HCT116 (cell line): ENCODE measurements around the gene TBC1D22B. TPM values are rescaled to one million over a fixed set of nuclear protein-coding genes. Genes with fewer than 3 reads are reported as not detected.
"Not testable (repeated sequence)": the region's sequence is repeated elsewhere in the genome, so short reads cannot be mapped to it uniquely, and the experiment has no call there.

Source experiments
- ATAC-seq: fragments of 200-7000 bp; cut with Tn5 transposase; 2 replicates; pipeline ENCODE4 v1.9.1; 2020; ENCODE audit warnings: mild to moderate bottlenecking, moderate library complexity
- BruUV-seq: library from RNA; stranded (reverse); fragments of 400-500 nt; replicated peaks from 2 replicates; lab custom pipeline; 2021; lab: Mats Ljungman, UMichigan
- CTCF ChIA-PET: fragments of 300-600 bp; sonication (Branson Sonifier 250); formaldehyde crosslinking; loops from one replicate; lab custom pipeline; 2021; ENCODE audit warnings: antibody characterized with exemption; lab: Charles Lee
- POLR2A ChIA-PET: fragments of 300-600, 350-600 bp; sonication (Branson Sonifier 250); formaldehyde crosslinking; loops from one replicate; lab custom pipeline; 2021; ENCODE audit warnings: antibody characterized with exemption; lab: Charles Lee
- RAD21 ChIA-PET, 2 experiments: fragments of 300-600 bp; sonication (Branson Sonifier 250); formaldehyde crosslinking; loops; one replicate each; lab custom pipeline; 2023; ENCODE audit warnings: low total read pairs in 2 of 2; ENCODE audit not compliant: uncharacterized antibody in 2 of 2, unreplicated experiment in 2 of 2, low non-redundant PET in 1 of 2; lab: Charles Lee
- DNase-seq: peaks from one replicate; pipeline ENCODE4 v3.0.0-alpha.2; 2010; ENCODE audit warnings: low read depth, low spot score
- H2AFZ ChIP-seq: fragments of 200-600 bp; shearing (Covaris generic), sonication (generic); 2 replicates; pipeline ENCODE4 v1.6.1; 2017; ENCODE audit warnings: low read depth, mixed run types, mixed read lengths, antibody characterized with exemption, low read length; ENCODE audit not compliant: poor library complexity, severe bottlenecking
- H3K27ac ChIP-seq: 2 replicates; pipeline ENCODE4 v1.5.1; 2012; ENCODE audit warnings: low read depth, low read length
- H3K27me3 ChIP-seq: fragments of 200-600 bp; sonication (generic); 2 replicates; pipeline ENCODE4 v1.6.1; 2016; ENCODE audit warnings: mixed run types, low read length, mixed read lengths; ENCODE audit not compliant: insufficient read depth
- H3K36me3 ChIP-seq, 2 experiments: fragments of 200-500 bp in 1 of 2; fragments of 200-600 bp in 1 of 2; sonication (Bioruptor generic) in 1 of 2; sonication (generic) in 1 of 2; 2 replicates each; pipeline versions ENCODE4 v1.5.1 to v1.6.1; 2014 to 2016; ENCODE audit warnings: low read length in 2 of 2, inconsistent platforms in 1 of 2, mixed read lengths in 1 of 2, mixed run types in 1 of 2; ENCODE audit not compliant: insufficient read depth in 2 of 2, control insufficient read depth in 1 of 2
- H3K4me1 ChIP-seq, 2 experiments: fragments of 200-600 bp in 1 of 2; sonication (generic) in 1 of 2; 2 replicates each; pipeline versions ENCODE4 v1.5.1 to v1.6.1; 2012 to 2017; ENCODE audit warnings: low read length in 2 of 2, inconsistent platforms in 1 of 2, mild to moderate bottlenecking in 1 of 2, mixed read lengths in 1 of 2, mixed run types in 1 of 2, moderate library complexity in 1 of 2; ENCODE audit not compliant: insufficient read depth in 2 of 2, control insufficient read depth in 1 of 2
- H3K4me2 ChIP-seq: fragments of 200-600 bp; sonication (generic); 2 replicates; pipeline ENCODE4 v1.6.1; 2017; ENCODE audit warnings: mixed run types, low read length, mixed read lengths
- H3K4me3 ChIP-seq, 2 experiments: fragments of 200-600 bp in 1 of 2; sonication (generic) in 1 of 2; replicated peaks in 1 of 2; 2 replicates each; pipeline ENCODE4 v1.5.1; 2011 to 2016; ENCODE audit warnings: low read length in 2 of 2, control low read depth in 1 of 2, low read depth in 1 of 2, mild to moderate bottlenecking in 1 of 2, mixed read lengths in 1 of 2, mixed run types in 1 of 2
- H3K79me2 ChIP-seq: fragments of 200-600 bp; sonication (generic); 2 replicates; pipeline ENCODE4 v1.6.1; 2017; ENCODE audit warnings: mild to moderate bottlenecking, mixed run types, low read length, moderate library complexity, mixed read lengths; ENCODE audit not compliant: insufficient read depth
- H3K9ac ChIP-seq: fragments of 200-600 bp; sonication (generic); 2 replicates; pipeline ENCODE4 v1.6.1; 2016; ENCODE audit warnings: low read length, mixed read lengths
- H3K9me2 ChIP-seq: fragments of 200-600 bp; sonication (generic), shearing (Covaris generic); 2 replicates; pipeline ENCODE4 v1.6.1; 2017; ENCODE audit warnings: mixed run types, mild to moderate bottlenecking, moderate library complexity; ENCODE audit not compliant: insufficient read depth
- H3K9me3 ChIP-seq, 2 experiments: fragments of 200-500 bp in 1 of 2; fragments of 200-600 bp in 1 of 2; sonication (Bioruptor generic) in 1 of 2; sonication (generic) in 1 of 2; 2 replicates each; pipeline ENCODE4 v1.6.1; 2014 to 2017; ENCODE audit warnings: low read length in 2 of 2, mixed read lengths in 2 of 2, inconsistent platforms in 1 of 2, low read depth in 1 of 2, mild to moderate bottlenecking in 1 of 2, mixed run types in 1 of 2, moderate library complexity in 1 of 2; ENCODE audit not compliant: control insufficient read depth in 1 of 2, insufficient read depth in 1 of 2
- H4K20me1 ChIP-seq: fragments of 200-600 bp; sonication (generic), shearing (Covaris generic); 2 replicates; pipeline ENCODE4 v1.6.1; 2017; ENCODE audit warnings: mixed run types, mild to moderate bottlenecking, moderate library complexity; ENCODE audit not compliant: insufficient read depth
- ATF3 ChIP-seq: IDR thresholded peaks from 2 replicates; pipeline ENCODE4 v1.6.1; 2012
- CBX3 ChIP-seq: IDR thresholded peaks from 2 replicates; pipeline ENCODE4 v1.6.1; 2012; ENCODE audit warnings: low read depth
- CEBPB ChIP-seq: IDR thresholded peaks from 2 replicates; pipeline ENCODE4 v1.6.1; 2012; ENCODE audit warnings: low read depth
- CTCF ChIP-seq, 3 experiments: fragments of 200-600 bp in 1 of 3; sonication (generic) in 1 of 3; IDR thresholded peaks in 2 of 3; conservative IDR thresholded peaks in 1 of 3; 2 replicates each; pipeline ENCODE4 v1.5.1; 2012 to 2017; ENCODE audit warnings: low read depth in 2 of 3, low read length in 2 of 3, antibody characterized with exemption in 1 of 3, borderline replicate concordance in 1 of 3, control low read depth in 1 of 3, mild to moderate bottlenecking in 1 of 3, mixed read lengths in 1 of 3, mixed run types in 1 of 3, moderate library complexity in 1 of 3; ENCODE audit not compliant: insufficient read depth in 1 of 3
- EGR1 ChIP-seq: IDR thresholded peaks from 2 replicates; pipeline ENCODE4 v1.6.1; 2012; ENCODE audit warnings: low read depth
- JUND ChIP-seq: IDR thresholded peaks from 2 replicates; pipeline ENCODE4 v1.6.1; 2012
- MAX ChIP-seq: IDR thresholded peaks from 2 replicates; pipeline ENCODE4 v1.6.1; 2012
- POLR2A ChIP-seq: IDR thresholded peaks from 2 replicates; pipeline ENCODE4 v1.7.0; 2011; ENCODE audit warnings: borderline replicate concordance; ENCODE audit not compliant: insufficient read depth, insufficient read length; ENCODE audit errors: extremely low read depth
- POLR2AphosphoS5 ChIP-seq: IDR thresholded peaks from 2 replicates; pipeline ENCODE4 v1.6.1; 2011; ENCODE audit warnings: mild to moderate bottlenecking, low read depth, low read length, moderate library complexity
- RAD21 ChIP-seq: IDR thresholded peaks from 2 replicates; pipeline ENCODE4 v1.6.1; 2012; ENCODE audit warnings: low read depth, mild to moderate bottlenecking
- REST ChIP-seq: IDR thresholded peaks from 2 replicates; pipeline ENCODE4 v1.6.1; 2012; ENCODE audit warnings: low read depth
- SIN3A ChIP-seq: IDR thresholded peaks from 2 replicates; pipeline ENCODE4 v1.6.1; 2012; ENCODE audit warnings: low read depth
- SP1 ChIP-seq: IDR thresholded peaks from 2 replicates; pipeline ENCODE4 v1.6.1; 2012; ENCODE audit warnings: low read depth
- YY1 ChIP-seq: IDR thresholded peaks from 2 replicates; pipeline ENCODE4 v1.6.1; 2011; ENCODE audit warnings: low read length, low read depth, moderate library complexity, mild to moderate bottlenecking; ENCODE audit not compliant: insufficient replicate concordance; ENCODE audit errors: extremely low read depth
- ZNF274 ChIP-seq: fragments of 200-500 bp; sonication (Bioruptor generic); IDR thresholded peaks from 2 replicates; pipeline ENCODE4 v1.6.1; 2014; ENCODE audit warnings: mild to moderate bottlenecking, low read depth, low read length, inconsistent platforms
- intact Hi-C: fragments of 100-400 bp; cut with micrococcal nuclease; formaldehyde crosslinking; loops from 2 replicates; pipeline ENCODE4 v1.10.0; 2022
- total RNA-seq: library from RNA; stranded (reverse); gene quantifications from one replicate; pipeline ENCODE4 v1.2.1, GENCODE V29; 2021; ENCODE audit not compliant: unreplicated experiment

TBC1D22B gene
- total RNA-seq, 1 experiment from 2014 or later, result 9.1 TPM

GRCh38 chr6:37334047-37334446 is 76.5 kb downstream of the TBC1D22B start:
- H3K27me3 ChIP-seq, result no peaks in the 10 kb centered on the region
- H3K9me2 ChIP-seq, result no peaks in the 10 kb centered on the region
- no peak for TF ChIP-seq POLR2AphosphoS5
- TF ChIP-seq SIN3A, result no peak
- no peak for TF ChIP-seq ZNF274
- TF ChIP-seq MAX, result no peak
- no peak for TF ChIP-seq CEBPB
- TF ChIP-seq POLR2A, result no peak
- no peak for TF ChIP-seq SP1
- no peak for TF ChIP-seq YY1
- TF ChIP-seq JUND, result no peak
- TF ChIP-seq CTCF (IDR thresholded peaks at IDR 0.05 in 2 of 3, conservative IDR thresholded peaks at IDR 0.05 in 1 of 3; ENCODE audit: borderline replicate concordance in 1 of 3, insufficient read depth in 1 of 3, low read depth in 2 of 3, low read length in 2 of 3), result no peak
- TF ChIP-seq CBX3, result no peak
- no peak for TF ChIP-seq ATF3
- no peak for TF ChIP-seq RAD21
- no peak for TF ChIP-seq REST
- no peak for TF ChIP-seq EGR1
- no peak overlapping the region for H2AFZ ChIP-seq
- no peaks in the 10 kb centered on the region for H3K9me3 ChIP-seq
- POLR2A ChIA-PET, result no interaction called here
- H3K9ac ChIP-seq, result no peak overlapping the region
- intact Hi-C loops, result no loop called here
- H3K4me3 ChIP-seq, result no peak overlapping the region
- BruUV-seq, result no TSS peak
- ATAC-seq (no peak), DNase-seq (no peak)
- peaks cover 0 to 2% of the 10 kb centered on the region in 2 experiments; a peak in 1 of 4 replicates for H3K36me3 ChIP-seq
- no peak overlapping the region for H3K27ac ChIP-seq
- CTCF ChIA-PET, result no interaction called here
- H4K20me1 ChIP-seq, result no peaks in the 10 kb centered on the region
- H3K4me1 ChIP-seq, result no peaks in the 10 kb centered on the region
- RAD21 ChIA-PET, result no interaction called here
- H3K79me2 ChIP-seq, result no peaks in the 10 kb centered on the region
- no peak overlapping the region for H3K4me2 ChIP-seq

- CTCF ChIA-PET, BruUV-seq, intact Hi-C loops, H3K4me3 ChIP-seq, H3K4me1 ChIP-seq, H3K9me2 ChIP-seq, H3K4me2 ChIP-seq, H2AFZ ChIP-seq, H3K9ac ChIP-seq, H3K9me3 ChIP-seq, H3K27me3 ChIP-seq, H3K36me3 ChIP-seq, H3K79me2 ChIP-seq, DNase-seq, H3K27ac ChIP-seq, H4K20me1 ChIP-seq, ATAC-seq, POLR2A ChIA-PET, RAD21 ChIA-PET: not testable (repeated sequence)
Observed at GRCh38 chr6:37338317-37338716, 80.7 kb downstream of the TBC1D22B start.
